HG03460 (cell line): ENCODE data around the gene ANAPC10.

Experiments used
- ATAC-seq: cut with Tn5 transposase; IDR thresholded peaks from one replicate; pipeline ENCODE4 v1.9.1; 2021; ENCODE audit not compliant: unreplicated experiment

ANAPC10 gene

GRCh38 chr4:145075742-145076468, 22.1 kb downstream of the ANAPC10 start:
- ATAC-seq, result no peak

GRCh38 chr4:145071560-145071959, 26.4 kb downstream of the ANAPC10 start:
- no peak for ATAC-seq

- ATAC-seq, result no peak
Measured at GRCh38 chr4:145069361-145069760, 28.6 kb downstream of the ANAPC10 start.

GRCh38 chr4:145066063-145066501, 31.9 kb downstream of the ANAPC10 start:
- no peak for ATAC-seq

GRCh38 chr4:145061318-145061920, 36.6 kb downstream of the ANAPC10 start:
- no peak for ATAC-seq

GRCh38 chr4:145058256-145058655, 39.7 kb downstream of the ANAPC10 start:
- ATAC-seq, result no peak

- no peak for ATAC-seq
Measured at GRCh38 chr4:145056325-145057130, 41.5 kb downstream of the ANAPC10 start.

GRCh38 chr4:145055533-145056257, 42.3 kb downstream of the ANAPC10 start:
- ATAC-seq, result no peak

- ATAC-seq, result no peak
Measured at GRCh38 chr4:145049241-145049640, 48.8 kb downstream of the ANAPC10 start.

- ATAC-seq, result no peak
Measured at GRCh38 chr4:145048817-145049216, 49.2 kb downstream of the ANAPC10 start.

GRCh38 chr4:145047151-145047550, 50.8 kb downstream of the ANAPC10 start:
- peak; percentile 52 for ATAC-seq

- peak; percentile 32 for ATAC-seq
Measured at GRCh38 chr4:145045180-145045579, 52.8 kb downstream of the ANAPC10 start.

GRCh38 chr4:145044341-145044740, 53.7 kb downstream of the ANAPC10 start:
- ATAC-seq, result no peak

- ATAC-seq, result no peak
Measured at GRCh38 chr4:145043306-145043705, 54.7 kb downstream of the ANAPC10 start.

- no peak for ATAC-seq
Measured at GRCh38 chr4:145042601-145043285, 55.3 kb downstream of the ANAPC10 start.

GRCh38 chr4:145041378-145041777, 56.6 kb downstream of the ANAPC10 start:
- peak; percentile 92 for ATAC-seq

- ATAC-seq, result no peak
Measured at GRCh38 chr4:145035494-145036136, 62.4 kb downstream of the ANAPC10 start.

- no peak for ATAC-seq
Measured at GRCh38 chr4:145034727-145035211, 63.2 kb downstream of the ANAPC10 start.

- ATAC-seq, result no peak
Measured at GRCh38 chr4:145019346-145019745, 78.7 kb downstream of the ANAPC10 start.

- no peak for ATAC-seq
Measured at GRCh38 chr4:145014365-145014764, 83.6 kb downstream of the ANAPC10 start.
